ENCODE results near the gene GYS1. TPM values are rescaled to one million over a fixed set of nuclear protein-coding genes. Genes with fewer than 3 reads are reported as not detected.
"Not testable (repeated sequence)": the region's sequence is repeated elsewhere in the genome, so short reads cannot be mapped to it uniquely, and the experiment has no call there.

GYS1 gene
- 10 to 100 TPM; 27.0 to 30.9 TPM for polyA plus RNA-seq

DNA sequence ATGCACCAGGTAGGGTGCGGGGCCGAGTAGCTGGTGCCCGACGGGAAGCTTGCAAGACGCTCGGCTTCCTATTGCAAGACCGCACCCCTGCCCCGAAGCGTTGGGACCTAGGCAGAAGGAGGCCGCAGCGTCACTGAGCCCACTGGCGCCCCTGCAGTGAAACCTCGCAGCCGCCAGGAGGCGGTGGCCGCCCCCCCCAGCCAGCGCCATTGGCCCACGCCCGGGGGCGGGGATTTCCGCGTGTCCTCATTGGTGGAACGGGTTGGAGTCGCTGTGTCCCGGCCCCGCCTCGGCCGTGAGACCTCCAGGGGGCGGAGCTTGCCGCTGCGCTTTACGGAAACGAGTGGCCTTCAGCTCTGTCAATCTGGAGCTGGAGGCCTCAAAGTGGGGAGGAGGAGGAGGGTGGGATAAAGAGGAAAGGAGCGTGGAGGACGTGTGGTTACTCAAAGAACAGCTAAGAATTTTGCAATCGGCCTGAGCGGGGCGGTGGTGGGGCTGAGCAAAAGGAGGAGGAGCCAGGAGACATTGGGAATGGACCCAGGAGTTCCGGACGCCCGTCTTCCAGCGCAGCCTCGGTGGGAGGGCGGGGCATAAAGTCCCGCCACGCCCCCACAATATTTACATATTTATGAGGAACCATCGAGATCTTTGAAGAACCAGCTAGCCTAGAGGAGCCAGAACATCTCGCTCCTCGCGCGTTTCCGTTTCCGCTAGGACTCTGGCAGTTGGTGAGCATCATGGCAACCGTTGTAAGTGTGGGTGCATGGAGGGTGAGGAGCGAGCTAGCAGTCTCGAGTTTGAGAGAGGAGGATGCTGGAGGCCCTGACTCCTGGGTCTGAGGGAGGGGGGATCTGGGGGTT is at the start of gene GYS1, which contains the start of gene RUVBL2:
TSS of gene GYS1 (minus strand) at position 135 of the 860 bp plus-strand sequence. CDS start 197 bp downstream, outside the sequence.
TSS of gene RUVBL2 (plus strand) at position 713 of the 860 bp plus-strand sequence. CDS start at position 738, 25 bp downstream.
- no peaks in the 10 kb centered on the region for H3K9me3 ChIP-seq (ENCODE audit: control insufficient read depth in 2 of 2, insufficient read depth in 1 of 2, low read depth in 1 of 2, low read length in 1 of 2)
- WGBS, 2 donors: 0 to 1% methylated on average over 55 to 56 of the region's 56 CpGs
- peaks cover 14 to 15% of the 10 kb centered on the region in 2 donors for H3K4me1 ChIP-seq (ENCODE audit: control insufficient read depth in 2 of 2, insufficient read depth in 2 of 2, low read length in 1 of 2)
- H3K27me3 ChIP-seq (ENCODE audit: control insufficient read depth in 1 of 2, insufficient read depth in 2 of 2, low read length in 2 of 2): no peaks in the 10 kb centered on the region
- H3K27ac ChIP-seq (ENCODE audit: low read depth in 2 of 2, low read length in 1 of 2): peak within 1 kb of the TSS; percentile 94 to 98
- H3K36me3 ChIP-seq (ENCODE audit: control insufficient read depth in 2 of 2, insufficient read depth in 2 of 2, low read length in 1 of 2): peaks cover 0 to 11% of the 10 kb centered on the region in 2 donors
- peak within 1 kb of the TSS; percentile 62 to 89 for H3K4me3 ChIP-seq (ENCODE audit: low read depth in 1 of 2, low read length in 2 of 2)

GRCh38 chr19:49042666-49043065 is 49.6 kb upstream of the GYS1 start:
- WGBS, 2 donors: 76 to 92% methylated on average over 1 to 3 of the region's 4 CpGs

GRCh38 chr19:49042177-49042576 is 49.1 kb upstream of the GYS1 start:
- no peaks in the 10 kb centered on the region for H3K9me3 ChIP-seq (ENCODE audit: control insufficient read depth in 2 of 2, insufficient read depth in 1 of 2, low read depth in 1 of 2, low read length in 1 of 2)
- no peak overlapping the region for H3K27ac ChIP-seq (ENCODE audit: low read depth in 2 of 2, low read length in 1 of 2)
- 62 to 68% methylated on average over 17 of the region's 17 CpGs for WGBS, 2 donors
- H3K4me3 ChIP-seq (ENCODE audit: low read depth in 1 of 2, low read length in 2 of 2): no peak overlapping the region
- no peaks in the 10 kb centered on the region for H3K4me1 ChIP-seq (ENCODE audit: control insufficient read depth in 2 of 2, insufficient read depth in 2 of 2, low read length in 1 of 2)
- H3K27me3 ChIP-seq (ENCODE audit: control insufficient read depth in 1 of 2, insufficient read depth in 2 of 2, low read length in 2 of 2): no peaks in the 10 kb centered on the region
- H3K36me3 ChIP-seq (ENCODE audit: control insufficient read depth in 2 of 2, insufficient read depth in 2 of 2, low read length in 1 of 2): no peaks in the 10 kb centered on the region

More at GRCh38 chr19:49042666-49043065, 49.6 kb upstream of the GYS1 start:
- not testable (repeated sequence) for H3K27me3 ChIP-seq (ENCODE audit: control insufficient read depth in 1 of 2, insufficient read depth in 2 of 2, low read length in 2 of 2); H3K4me3 ChIP-seq (ENCODE audit: low read depth in 1 of 2, low read length in 2 of 2); H3K4me1 ChIP-seq (ENCODE audit: control insufficient read depth in 2 of 2, insufficient read depth in 2 of 2, low read length in 1 of 2); H3K27ac ChIP-seq (ENCODE audit: low read depth in 2 of 2, low read length in 1 of 2); H3K36me3 ChIP-seq (ENCODE audit: control insufficient read depth in 2 of 2, insufficient read depth in 2 of 2, low read length in 1 of 2); H3K9me3 ChIP-seq (ENCODE audit: control insufficient read depth in 2 of 2, insufficient read depth in 1 of 2, low read depth in 1 of 2, low read length in 1 of 2)

DNA sequence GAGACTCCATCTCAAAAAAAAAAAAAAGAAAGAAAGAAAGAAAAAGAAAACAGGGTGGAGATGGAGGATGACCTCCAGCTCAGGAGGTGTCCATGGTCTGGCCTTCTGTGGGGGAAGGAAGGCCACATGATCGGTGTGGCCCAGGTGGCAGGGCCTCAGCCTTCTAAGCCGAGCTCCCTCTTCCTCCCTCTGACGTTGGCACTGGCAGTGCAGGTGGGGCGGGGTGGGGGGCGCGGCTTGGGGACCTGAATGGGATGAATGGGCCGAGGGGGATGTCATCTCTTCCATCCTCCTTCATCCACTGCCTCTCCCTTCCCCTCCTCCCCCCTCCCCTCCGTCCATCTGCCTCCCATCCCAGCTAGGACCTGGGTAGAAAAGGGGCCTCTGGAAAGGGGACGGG is 46.6 kb upstream of the GYS1 start:
- not testable (repeated sequence) for H3K36me3 ChIP-seq (ENCODE audit: control insufficient read depth in 2 of 2, insufficient read depth in 2 of 2, low read length in 1 of 2); H3K4me1 ChIP-seq (ENCODE audit: control insufficient read depth in 2 of 2, insufficient read depth in 2 of 2, low read length in 1 of 2); H3K4me3 ChIP-seq (ENCODE audit: low read depth in 1 of 2, low read length in 2 of 2); H3K9me3 ChIP-seq (ENCODE audit: control insufficient read depth in 2 of 2, insufficient read depth in 1 of 2, low read depth in 1 of 2, low read length in 1 of 2); H3K27me3 ChIP-seq (ENCODE audit: control insufficient read depth in 1 of 2, insufficient read depth in 2 of 2, low read length in 2 of 2); H3K27ac ChIP-seq (ENCODE audit: low read depth in 2 of 2, low read length in 1 of 2)
- WGBS, 2 donors: 50 to 70% methylated on average over 7 to 9 of the region's 9 CpGs

DNA sequence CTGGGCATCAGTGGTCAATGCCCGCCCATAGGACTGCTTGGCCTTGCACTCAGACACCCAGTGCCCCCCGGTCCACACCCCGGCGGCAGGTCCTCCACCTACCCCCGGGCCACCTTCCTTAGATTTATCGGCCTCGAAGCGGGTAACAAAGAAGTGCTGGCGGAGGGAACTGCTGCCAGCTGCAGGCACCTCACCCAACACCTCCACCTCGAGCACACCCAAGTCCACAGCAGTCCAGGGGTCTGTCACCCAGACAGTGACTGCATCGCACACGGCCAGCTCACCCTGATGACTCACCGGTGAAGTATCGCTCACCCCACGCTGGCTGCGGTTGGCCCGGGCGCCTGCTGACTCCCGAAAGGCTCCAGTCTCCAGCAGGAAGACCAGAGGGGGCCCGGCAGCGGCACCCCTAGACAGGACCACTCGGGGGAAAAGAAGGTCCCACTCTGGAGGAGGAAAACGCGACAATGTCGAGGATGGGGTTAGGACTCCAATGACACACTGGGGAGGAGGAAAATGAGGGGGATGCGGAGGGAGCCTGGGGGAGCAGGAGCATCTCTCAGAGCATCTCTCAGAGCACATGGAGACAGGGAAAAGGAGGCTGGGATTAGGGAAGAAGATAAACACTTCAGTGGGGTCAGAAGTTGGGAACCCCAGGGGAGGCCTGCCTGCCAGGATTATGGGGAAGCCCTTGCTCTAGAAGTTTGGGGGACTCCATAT is 45.6 kb upstream of the GYS1 start:
- WGBS, 2 donors: 76% methylated on average over 26 of the region's 26 CpGs
- H3K4me1 ChIP-seq (ENCODE audit: control insufficient read depth in 2 of 2, insufficient read depth in 2 of 2, low read length in 1 of 2); H3K9me3 ChIP-seq (ENCODE audit: control insufficient read depth in 2 of 2, insufficient read depth in 1 of 2, low read depth in 1 of 2, low read length in 1 of 2): not testable (repeated sequence)

DNA sequence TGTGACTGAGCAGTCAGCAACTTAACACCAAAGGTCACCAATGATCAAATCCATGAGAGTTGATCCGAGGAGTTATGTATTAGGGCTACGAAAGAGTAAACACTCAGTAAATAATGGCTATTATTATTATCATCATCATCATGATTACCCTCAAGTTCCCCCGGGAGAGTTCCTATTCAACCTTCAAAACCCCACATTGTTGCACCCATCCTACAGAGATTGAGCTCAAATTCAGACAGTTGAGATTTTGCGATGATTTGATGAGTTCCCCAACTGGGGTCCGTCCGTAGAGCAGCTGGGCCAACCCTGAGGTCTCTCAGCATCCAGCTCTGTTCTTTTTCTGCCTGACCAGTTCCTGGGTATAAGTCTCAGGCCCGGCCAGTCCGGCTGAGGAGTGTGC is 45.0 kb upstream of the GYS1 start:
- H3K27me3 ChIP-seq (ENCODE audit: control insufficient read depth in 1 of 2, insufficient read depth in 2 of 2, low read length in 2 of 2): not testable (repeated sequence)
- WGBS, 2 donors: 92 to 98% methylated on average over 6 to 8 of the region's 8 CpGs

More for the DNA sequence above, 45.6 kb upstream of the GYS1 start:
- not testable (repeated sequence) for H3K4me3 ChIP-seq (ENCODE audit: low read depth in 1 of 2, low read length in 2 of 2); H3K27ac ChIP-seq (ENCODE audit: low read depth in 2 of 2, low read length in 1 of 2); H3K27me3 ChIP-seq (ENCODE audit: control insufficient read depth in 1 of 2, insufficient read depth in 2 of 2, low read length in 2 of 2); H3K36me3 ChIP-seq (ENCODE audit: control insufficient read depth in 2 of 2, insufficient read depth in 2 of 2, low read length in 1 of 2)

DNA sequence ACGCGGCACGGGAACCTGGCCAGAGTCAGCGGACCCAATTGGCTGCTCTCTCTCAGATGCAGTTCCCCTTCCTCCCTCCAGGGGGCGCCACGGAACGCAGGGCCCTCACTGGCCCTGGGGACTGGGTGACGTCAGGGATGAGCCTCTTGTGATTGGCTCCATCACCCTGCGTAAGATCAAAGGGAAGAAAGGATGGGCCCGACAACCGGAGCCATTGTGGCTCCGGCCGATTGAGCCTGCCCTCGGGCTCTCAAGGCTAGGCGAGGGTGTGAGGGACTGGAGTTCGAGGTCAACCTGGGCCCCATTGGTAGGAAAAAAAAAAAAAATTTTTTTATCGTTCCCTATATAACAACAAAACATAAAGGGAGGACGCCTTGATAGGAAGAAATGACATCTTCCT is 43.7 kb upstream of the GYS1 start, which contains the start of gene CGB1:
TSS of gene CGB1 (minus strand) at position 81 of the 400 bp plus-strand sequence. CDS start 184 bp downstream, outside the sequence.
- H3K4me1 ChIP-seq (ENCODE audit: control insufficient read depth in 2 of 2, insufficient read depth in 2 of 2, low read length in 1 of 2); H3K27me3 ChIP-seq (ENCODE audit: control insufficient read depth in 1 of 2, insufficient read depth in 2 of 2, low read length in 2 of 2); H3K27ac ChIP-seq (ENCODE audit: low read depth in 2 of 2, low read length in 1 of 2); H3K4me3 ChIP-seq (ENCODE audit: low read depth in 1 of 2, low read length in 2 of 2); H3K9me3 ChIP-seq (ENCODE audit: control insufficient read depth in 2 of 2, insufficient read depth in 1 of 2, low read depth in 1 of 2, low read length in 1 of 2); H3K36me3 ChIP-seq (ENCODE audit: control insufficient read depth in 2 of 2, insufficient read depth in 2 of 2, low read length in 1 of 2): not testable (repeated sequence)
- 50 to 52% methylated on average over 18 of the region's 18 CpGs for WGBS, 2 donors

More for the DNA sequence above, 45.0 kb upstream of the GYS1 start:
- H3K9me3 ChIP-seq (ENCODE audit: control insufficient read depth in 2 of 2, insufficient read depth in 1 of 2, low read depth in 1 of 2, low read length in 1 of 2); H3K36me3 ChIP-seq (ENCODE audit: control insufficient read depth in 2 of 2, insufficient read depth in 2 of 2, low read length in 1 of 2); H3K4me1 ChIP-seq (ENCODE audit: control insufficient read depth in 2 of 2, insufficient read depth in 2 of 2, low read length in 1 of 2); H3K27ac ChIP-seq (ENCODE audit: low read depth in 2 of 2, low read length in 1 of 2); H3K4me3 ChIP-seq (ENCODE audit: low read depth in 1 of 2, low read length in 2 of 2): not testable (repeated sequence)

DNA sequence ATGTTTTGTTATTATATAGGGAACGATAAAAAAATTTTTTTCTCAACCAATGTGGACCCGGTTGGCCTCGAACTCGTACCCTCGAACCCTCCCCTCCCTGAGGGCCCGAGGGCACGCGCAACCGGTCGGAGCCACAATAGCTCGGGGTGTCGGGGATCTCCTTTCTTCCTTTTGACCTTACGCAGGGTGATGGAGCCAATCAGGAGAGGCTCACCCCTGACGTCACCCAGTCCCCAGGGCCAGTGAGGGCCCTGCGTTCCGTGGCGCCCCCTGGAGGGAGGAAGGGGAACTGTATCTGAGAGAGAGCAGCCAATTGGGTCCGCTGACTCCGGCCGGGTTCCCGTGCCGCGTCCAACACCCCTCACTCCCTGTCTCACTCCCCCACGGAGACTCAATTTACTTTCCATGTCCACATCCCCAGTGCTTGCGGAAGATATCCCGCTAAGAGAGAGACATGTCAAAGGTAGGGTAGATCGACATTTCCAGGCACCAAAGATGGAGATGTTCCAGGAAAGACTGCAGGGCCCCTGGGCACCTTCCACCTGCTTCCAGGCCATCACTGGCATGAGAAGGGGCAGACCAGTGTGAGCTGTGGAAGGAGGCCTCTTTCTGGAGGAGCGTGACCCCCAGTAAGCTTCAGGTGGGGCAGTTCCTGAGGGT is 38.7 kb upstream of the GYS1 start, which contains the start of gene CGB2:
TSS of gene CGB2 (plus strand) at position 249 of the 660 bp plus-strand sequence. CDS start at position 455, 206 bp downstream.
- not testable (repeated sequence) for H3K36me3 ChIP-seq (ENCODE audit: control insufficient read depth in 2 of 2, insufficient read depth in 2 of 2, low read length in 1 of 2); H3K27me3 ChIP-seq (ENCODE audit: control insufficient read depth in 1 of 2, insufficient read depth in 2 of 2, low read length in 2 of 2); H3K27ac ChIP-seq (ENCODE audit: low read depth in 2 of 2, low read length in 1 of 2); H3K4me3 ChIP-seq (ENCODE audit: low read depth in 1 of 2, low read length in 2 of 2); H3K9me3 ChIP-seq (ENCODE audit: control insufficient read depth in 2 of 2, insufficient read depth in 1 of 2, low read depth in 1 of 2, low read length in 1 of 2); H3K4me1 ChIP-seq (ENCODE audit: control insufficient read depth in 2 of 2, insufficient read depth in 2 of 2, low read length in 1 of 2)
- WGBS, 2 donors: 20 to 34% methylated on average over 25 to 28 of the region's 28 CpGs

DNA sequence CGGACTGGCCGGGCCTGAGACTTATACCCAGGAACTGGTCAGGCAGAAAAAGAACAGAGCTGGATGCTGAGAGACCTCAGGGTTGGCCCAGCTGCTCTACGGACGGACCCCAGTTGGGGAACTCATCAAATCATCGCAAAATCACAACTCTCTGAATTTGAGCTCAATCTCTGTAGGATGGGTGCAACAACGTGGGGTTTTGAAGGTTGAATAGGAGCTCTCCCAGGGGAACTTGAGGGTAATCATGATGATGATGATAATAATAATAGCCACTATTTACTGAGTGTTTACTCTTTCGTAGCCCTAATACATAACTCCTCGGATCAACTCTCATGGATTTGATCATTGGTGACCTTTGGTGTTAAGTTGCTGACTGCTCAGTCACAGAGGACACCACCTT is 37.2 kb upstream of the GYS1 start:
- not testable (repeated sequence) for H3K4me3 ChIP-seq (ENCODE audit: low read depth in 1 of 2, low read length in 2 of 2); H3K27me3 ChIP-seq (ENCODE audit: control insufficient read depth in 1 of 2, insufficient read depth in 2 of 2, low read length in 2 of 2); H3K36me3 ChIP-seq (ENCODE audit: control insufficient read depth in 2 of 2, insufficient read depth in 2 of 2, low read length in 1 of 2); H3K4me1 ChIP-seq (ENCODE audit: control insufficient read depth in 2 of 2, insufficient read depth in 2 of 2, low read length in 1 of 2); H3K9me3 ChIP-seq (ENCODE audit: control insufficient read depth in 2 of 2, insufficient read depth in 1 of 2, low read depth in 1 of 2, low read length in 1 of 2); H3K27ac ChIP-seq (ENCODE audit: low read depth in 2 of 2, low read length in 1 of 2)
- WGBS, 2 donors: 89 to 92% methylated on average over 3 to 5 of the region's 8 CpGs

Measured in esophagus (tissue), 2 donors.